Activated CD4-positive, alpha-beta T cell treated with anti-CD3 and anti-CD28 coated beads for 36 hours (primary cell): ENCODE results near the gene PXDN. TPM values are rescaled to one million over a fixed set of nuclear protein-coding genes. Genes with fewer than 3 reads are reported as not detected.

Experiments used
- ATAC-seq: fragments of 200-7000 bp; cut with Tn5 transposase; one replicate; pipeline ENCODE4 v1.10.0; 2021; ENCODE audit warnings: mild to moderate bottlenecking, moderate library complexity
- CTCF ChIA-PET: fragments of 350-600 bp; sonication (Branson Sonifier 250); formaldehyde crosslinking; loops from one replicate; lab custom pipeline; 2021; ENCODE audit warnings: antibody characterized with exemption; lab: Charles Lee
- POLR2A ChIA-PET: fragments of 350-600 bp; sonication (Branson Sonifier 250); formaldehyde crosslinking; loops from one replicate; lab custom pipeline; 2021; ENCODE audit warnings: antibody characterized with exemption, inconsistent platforms; lab: Charles Lee
- DNase-seq: peaks from one replicate; pipeline ENCODE4 v3.0.0-alpha.2; 2020
- H3K27ac Mint-ChIP-seq: one replicate; pipeline ENCODE4 v1.8.0; 2021; ENCODE audit warnings: mixed read lengths
- H3K27me3 Mint-ChIP-seq: one replicate; pipeline ENCODE4 v1.8.0; 2021; ENCODE audit warnings: mixed read lengths
- H3K36me3 Mint-ChIP-seq: one replicate; pipeline ENCODE4 v1.8.0; 2021; ENCODE audit warnings: low read depth, mixed read lengths
- H3K4me1 Mint-ChIP-seq: one replicate; pipeline ENCODE4 v1.8.0; 2021; ENCODE audit warnings: mixed read lengths
- H3K4me3 Mint-ChIP-seq: one replicate; pipeline ENCODE4 v1.8.0; 2021; ENCODE audit warnings: mild to moderate bottlenecking, moderate library complexity, mixed read lengths
- H3K9me3 Mint-ChIP-seq: one replicate; pipeline ENCODE4 v1.8.0; 2021; ENCODE audit warnings: low read depth, mixed read lengths
- intact Hi-C, 2 experiments: fragments of 100-400 bp; cut with DNase I in 1 of 2; cut with micrococcal nuclease in 1 of 2; formaldehyde crosslinking; loops; one replicate each; pipeline versions ENCODE4 v1.14.2 to v1.15.1; 2022 to 2024; cut with DNase I, micrococcal nuclease
- total RNA-seq, 2 experiments: library from RNA; stranded (reverse); gene quantifications; one replicate each; pipeline ENCODE4 v1.2.3, GENCODE V29; 2021

PXDN gene
- total RNA-seq, 2 experiments from 2014 or later = 0.37 to 0.81 TPM

- no peak for ATAC-seq
- CTCF ChIA-PET = no interaction called here
Observed at GRCh38 chr2:1591978-1592907, 152.1 kb downstream of the PXDN start.

GRCh38 chr2:1591461-1591770, 152.9 kb downstream of the PXDN start:
- ATAC-seq (no peak), DNase-seq (no peak)
- CTCF ChIA-PET = no interaction called here
- no peak overlapping the region for H3K4me3 Mint-ChIP-seq
- no peaks in the 10 kb centered on the region for H3K36me3 Mint-ChIP-seq
- no peaks in the 10 kb centered on the region for H3K9me3 Mint-ChIP-seq
- H3K27me3 Mint-ChIP-seq = peaks cover 12% of the 10 kb centered on the region
- peaks cover 2% of the 10 kb centered on the region for H3K4me1 Mint-ChIP-seq
- intact Hi-C loops = loop anchor here in 1 of 2 experiments (5.0 kb wide), 1 partner anchor 176 kb away; no protein-coding TSS in a partner anchor
- H3K27ac Mint-ChIP-seq = no peak overlapping the region
- POLR2A ChIA-PET = no interaction called here

More at GRCh38 chr2:1591978-1592907, 152.1 kb downstream of the PXDN start:
- intact Hi-C loops = loop anchor here in 1 of 2 experiments (5.0 kb wide), 1 partner anchor 175 kb away; no protein-coding TSS in a partner anchor
- Mint-ChIP-seq H3K9me3 (no peaks in the 10 kb centered on the region), H3K36me3 (no peaks in the 10 kb centered on the region), H3K4me3 (no peak overlapping the region), H3K4me1 (peaks cover 2% of the 10 kb centered on the region), H3K27me3 (peaks cover 12% of the 10 kb centered on the region), H3K27ac (no peak overlapping the region)
- POLR2A ChIA-PET = interaction anchor here (0.6 kb wide), 1 partner anchor 10 kb away, joined by 4 read pairs; no protein-coding TSS in a partner anchor
- DNase-seq = no peak

DNA sequence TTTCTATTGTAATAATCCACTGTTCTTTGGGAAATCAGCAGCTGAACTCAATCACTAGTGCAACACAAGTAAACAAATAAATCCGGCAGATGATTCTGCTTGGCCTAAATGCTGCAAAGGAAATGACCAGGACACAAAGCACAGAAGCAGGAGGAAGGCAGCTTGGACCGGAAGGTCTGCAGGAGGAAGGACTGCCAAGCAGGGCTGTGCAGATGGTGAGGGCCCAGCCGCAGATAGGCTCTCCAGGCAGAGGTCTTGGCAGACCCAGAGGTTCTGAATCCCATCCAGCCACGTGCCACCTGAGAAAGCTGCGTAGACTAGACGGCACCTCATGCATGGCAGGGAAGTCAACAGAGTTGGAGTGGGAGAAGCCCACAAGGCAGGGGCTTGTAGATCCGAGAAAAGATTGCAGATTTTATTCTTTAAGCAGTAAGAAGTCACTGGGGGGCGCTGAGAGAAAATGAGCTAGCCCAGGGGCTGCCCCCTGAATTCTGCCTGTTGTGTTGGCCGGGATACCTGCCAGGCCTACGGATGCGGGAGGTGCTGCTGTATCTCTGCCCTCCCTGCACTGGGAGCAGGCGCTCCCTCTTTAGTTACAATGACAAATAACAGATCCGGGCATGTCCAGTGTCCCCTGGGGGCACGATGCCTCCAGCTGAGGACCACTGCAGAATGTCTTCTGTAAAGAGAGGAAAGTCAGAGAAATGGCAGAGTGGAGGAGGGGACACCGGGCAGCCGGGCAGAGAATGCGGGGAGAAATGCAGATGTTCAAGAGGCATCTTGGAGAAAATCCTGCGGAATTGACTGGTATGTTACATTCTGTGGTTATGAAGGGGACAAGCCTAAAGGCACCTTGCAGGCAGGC, 153.5 kb downstream of the PXDN start:
- intact Hi-C loops = loop anchor here in 1 of 2 experiments (5.0 kb wide), 1 partner anchor 176 kb away; no protein-coding TSS in a partner anchor
- Mint-ChIP-seq H3K4me1 (peaks cover 2% of the 10 kb centered on the region), H3K27me3 (peaks cover 12% of the 10 kb centered on the region), H3K27ac (no peak overlapping the region), H3K9me3 (no peaks in the 10 kb centered on the region), H3K4me3 (no peak overlapping the region), H3K36me3 (no peaks in the 10 kb centered on the region)
- no peak for ATAC-seq
- DNase-seq = no peak
- CTCF ChIA-PET = no interaction called here
- POLR2A ChIA-PET = no interaction called here

DNA sequence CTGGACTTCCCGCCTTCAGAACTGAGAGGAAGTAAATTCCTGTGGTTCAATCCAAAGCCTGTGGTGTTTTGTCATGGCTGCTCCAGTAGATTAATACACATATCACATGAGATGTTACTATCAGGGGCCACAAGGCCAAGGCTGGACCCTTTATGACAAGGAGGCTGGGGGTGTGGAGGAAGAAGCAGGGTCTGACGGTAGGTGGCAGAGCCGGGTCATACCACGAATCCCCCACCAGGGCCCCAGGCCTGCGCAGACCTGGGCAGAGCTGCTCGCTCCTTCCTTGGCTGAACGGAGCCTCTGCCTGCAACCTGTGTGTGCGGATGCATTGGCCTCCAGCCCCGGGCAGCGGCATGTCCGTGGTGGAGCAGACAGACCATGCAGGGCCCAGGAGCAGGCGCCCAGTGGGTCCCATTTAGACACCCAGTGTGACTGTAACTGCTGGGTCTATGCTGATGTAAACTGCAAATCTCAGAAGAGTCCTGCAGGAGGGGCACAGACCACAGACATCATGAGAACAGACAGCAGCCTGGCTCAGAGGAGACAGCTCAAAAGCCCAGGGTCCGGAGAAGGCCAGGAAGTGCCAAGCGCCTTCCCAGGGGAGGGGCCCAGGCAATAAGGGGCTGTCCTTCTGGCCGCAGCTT, 155.2 kb downstream of the PXDN start:
- Mint-ChIP-seq H3K27me3 (peaks cover 12% of the 10 kb centered on the region), H3K9me3 (no peaks in the 10 kb centered on the region), H3K36me3 (no peaks in the 10 kb centered on the region), H3K4me1 (peaks cover 2% of the 10 kb centered on the region), H3K27ac (no peak overlapping the region), H3K4me3 (no peak overlapping the region)
- ATAC-seq (no peak), DNase-seq (no peak)
- CTCF ChIA-PET = no interaction called here
- POLR2A ChIA-PET = no interaction called here
- intact Hi-C loops = no loop called here

DNA sequence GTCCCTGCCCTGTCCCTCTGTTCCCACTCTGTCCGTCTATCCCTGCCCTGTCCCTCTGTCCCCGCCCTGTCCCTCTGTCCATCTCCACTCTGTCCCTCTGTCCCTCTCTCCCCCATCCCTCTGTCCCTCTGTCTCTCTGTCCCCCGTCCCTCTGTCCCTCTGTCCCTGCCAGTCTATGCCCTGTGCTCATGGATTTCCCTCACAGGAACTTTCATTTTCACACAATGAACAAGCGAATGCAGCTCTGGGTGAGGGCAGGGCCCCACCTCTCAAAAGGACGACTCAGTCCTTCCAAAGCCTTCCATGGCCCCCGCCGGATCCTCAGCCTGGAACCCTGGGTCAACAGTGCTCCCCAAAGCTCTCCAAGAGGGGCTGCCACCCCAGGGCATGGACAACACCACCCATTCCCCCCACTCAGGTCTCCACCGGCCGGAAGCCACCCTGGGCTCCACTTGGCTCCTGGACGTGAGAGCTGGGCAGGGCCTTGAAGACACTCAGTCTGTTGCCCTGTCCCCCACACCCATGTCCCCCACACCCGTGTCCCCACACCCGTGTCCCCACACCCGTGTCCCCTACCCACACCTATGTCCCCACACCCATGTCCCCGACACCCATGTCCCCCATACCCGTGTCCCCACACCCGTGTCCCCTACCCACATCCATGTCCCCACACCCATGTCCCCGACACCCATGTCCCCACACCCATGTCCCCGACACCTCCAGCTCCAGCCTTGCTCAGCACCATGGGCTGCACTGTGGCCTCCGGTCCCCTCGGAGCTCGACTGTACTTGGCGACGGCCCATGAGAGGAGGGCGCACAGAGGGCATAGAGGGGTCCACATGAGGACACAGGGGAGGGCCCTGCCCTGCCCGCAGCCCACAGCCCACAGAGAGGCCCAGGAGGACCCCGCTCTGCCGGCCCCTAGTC, 156.0 kb downstream of the PXDN start:
- no peak overlapping the region for H3K27ac Mint-ChIP-seq
- ATAC-seq = no peak
- ChIA-PET CTCF (no interaction called here), POLR2A (no interaction called here)
- H3K9me3 Mint-ChIP-seq = no peaks in the 10 kb centered on the region
- no peak overlapping the region for H3K4me3 Mint-ChIP-seq
- DNase-seq = no peak
- H3K27me3 Mint-ChIP-seq = peaks cover 12% of the 10 kb centered on the region
- no peaks in the 10 kb centered on the region for H3K36me3 Mint-ChIP-seq
- intact Hi-C loops = no loop called here
- H3K4me1 Mint-ChIP-seq = no peaks in the 10 kb centered on the region

- no peaks in the 10 kb centered on the region for H3K9me3 Mint-ChIP-seq
- no peaks in the 10 kb centered on the region for H3K36me3 Mint-ChIP-seq
- intact Hi-C loops = no loop called here
- H3K27me3 Mint-ChIP-seq = peaks cover 17% of the 10 kb centered on the region
- CTCF ChIA-PET = interaction anchor here (0.6 kb wide), 1 partner anchor 118 kb away, joined by 3 read pairs; no protein-coding TSS in a partner anchor
- H3K4me3 Mint-ChIP-seq = no peak overlapping the region
- no peaks in the 10 kb centered on the region for H3K4me1 Mint-ChIP-seq
- POLR2A ChIA-PET = no interaction called here
- no peak for DNase-seq
- no peak for ATAC-seq
- no peak overlapping the region for H3K27ac Mint-ChIP-seq
Observed at GRCh38 chr2:1586923-1587840, 157.1 kb downstream of the PXDN start.

- DNase-seq (no peak), ATAC-seq (no peak)
- Mint-ChIP-seq H3K4me3 (no peak overlapping the region), H3K27me3 (peaks cover 19% of the 10 kb centered on the region), H3K36me3 (no peaks in the 10 kb centered on the region), H3K9me3 (no peaks in the 10 kb centered on the region), H3K27ac (no peak overlapping the region), H3K4me1 (no peaks in the 10 kb centered on the region)
- intact Hi-C loops = no loop called here
- ChIA-PET CTCF (interaction anchor here (0.6 kb wide), 1 partner anchor 117 kb away, joined by 3 read pairs; no protein-coding TSS in a partner anchor), POLR2A (no interaction called here)
Observed at GRCh38 chr2:1586251-1586922, 157.9 kb downstream of the PXDN start.

DNA sequence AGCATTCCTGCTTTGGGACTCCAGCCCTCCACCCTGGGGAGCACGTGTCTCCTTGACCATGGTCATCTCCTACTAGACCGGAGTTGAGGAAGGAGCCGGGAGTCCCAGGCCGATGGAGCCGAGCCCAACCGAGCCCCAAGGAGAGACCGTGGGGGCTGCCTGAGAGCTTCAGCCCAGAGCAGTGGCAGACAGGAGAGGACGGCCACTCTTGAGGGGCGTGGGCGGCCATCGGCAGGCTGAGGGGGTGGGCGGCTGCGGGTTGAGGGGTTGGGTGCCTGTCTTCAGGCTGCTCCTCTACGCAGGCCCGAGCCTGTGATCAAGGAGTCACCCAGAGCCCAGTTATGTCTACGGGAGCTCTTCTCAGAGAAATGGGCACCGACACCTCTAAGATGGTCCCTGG, 158.7 kb downstream of the PXDN start:
- DNase-seq (no peak), ATAC-seq (no peak)
- no peak overlapping the region for H3K27ac Mint-ChIP-seq
- no peaks in the 10 kb centered on the region for H3K4me1 Mint-ChIP-seq
- ChIA-PET CTCF (no interaction called here), POLR2A (no interaction called here)
- intact Hi-C loops = no loop called here
- peaks cover 14% of the 10 kb centered on the region for H3K27me3 Mint-ChIP-seq
- no peaks in the 10 kb centered on the region for H3K36me3 Mint-ChIP-seq
- H3K4me3 Mint-ChIP-seq = no peak overlapping the region
- no peaks in the 10 kb centered on the region for H3K9me3 Mint-ChIP-seq

DNA sequence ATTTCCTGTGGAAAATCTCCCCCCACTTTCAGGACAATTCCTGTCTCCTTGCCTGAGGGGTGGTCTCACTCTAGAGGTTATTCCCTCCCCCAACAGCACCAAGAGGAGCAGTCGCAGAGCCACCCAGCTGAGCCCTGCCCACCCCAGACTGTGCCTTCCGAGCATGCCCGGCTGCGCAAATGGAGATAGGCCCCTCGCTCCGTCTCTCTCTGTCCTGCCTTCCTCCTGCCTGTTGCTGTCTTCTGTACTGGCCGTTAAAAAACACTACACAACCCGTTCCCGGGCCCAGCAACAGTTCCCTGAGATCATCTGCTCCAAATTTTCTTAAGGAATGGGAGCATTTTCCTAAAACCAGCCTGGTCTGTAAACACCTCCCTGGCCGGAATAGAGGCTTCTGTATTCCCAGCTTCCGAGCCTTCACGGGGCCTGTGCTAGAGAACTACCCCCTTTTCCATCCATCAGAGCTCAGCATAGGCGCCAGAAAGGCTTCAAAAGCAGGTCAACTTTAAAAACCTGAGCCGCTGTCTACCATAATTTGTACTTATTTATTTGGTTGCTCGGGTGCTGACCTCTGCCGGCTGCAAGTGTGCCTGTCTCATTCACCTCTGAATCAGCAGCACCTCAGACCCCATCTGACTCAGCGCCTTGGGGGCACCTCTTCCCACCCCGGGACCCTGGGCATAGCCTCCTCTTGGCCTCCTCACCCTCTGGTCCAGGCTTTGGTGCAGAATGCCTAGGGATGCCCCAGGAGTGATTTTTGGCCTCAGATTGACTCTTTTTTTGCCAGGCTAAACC, 159.4 kb downstream of the PXDN start:
- H3K27ac Mint-ChIP-seq = no peak overlapping the region
- CTCF ChIA-PET = no interaction called here
- H3K9me3 Mint-ChIP-seq = no peaks in the 10 kb centered on the region
- ATAC-seq (no peak), DNase-seq (no peak)
- H3K4me1 Mint-ChIP-seq = no peaks in the 10 kb centered on the region
- H3K36me3 Mint-ChIP-seq = no peaks in the 10 kb centered on the region
- intact Hi-C loops = no loop called here
- POLR2A ChIA-PET = no interaction called here
- peaks cover 9% of the 10 kb centered on the region for H3K27me3 Mint-ChIP-seq
- no peak overlapping the region for H3K4me3 Mint-ChIP-seq
